Calu3 (cell line): ENCODE results near the gene CCDC91. TPM values are rescaled to one million over a fixed set of nuclear protein-coding genes. Genes with fewer than 3 reads are reported as not detected.
"Not testable (repeated sequence)": the region's sequence is repeated elsewhere in the genome, so short reads cannot be mapped to it uniquely, and the experiment has no call there.

Source experiments
- BruUV-seq: library from RNA; stranded (reverse); fragments of 400-500 nt; replicated peaks from 2 replicates; lab custom pipeline; 2021; lab: Mats Ljungman, UMichigan
- CTCF ChIA-PET: fragments of 300-600 bp; sonication (Branson Sonifier 250); formaldehyde crosslinking; loops from one replicate; lab custom pipeline; 2022; ENCODE audit warnings: antibody characterized with exemption; lab: Charles Lee
- DNase-seq: peaks from one replicate; pipeline ENCODE4 v3.0.0; 2022
- H3K27ac Mint-ChIP-seq: one replicate; pipeline ENCODE4 v1.8.0; 2022; ENCODE audit warnings: mixed read lengths; ENCODE audit not compliant: unreplicated experiment
- H3K27me3 Mint-ChIP-seq: one replicate; pipeline ENCODE4 v1.8.0; 2022; ENCODE audit warnings: mixed read lengths; ENCODE audit not compliant: unreplicated experiment
- H3K36me3 Mint-ChIP-seq: one replicate; pipeline ENCODE4 v1.8.0; 2022; ENCODE audit warnings: mild to moderate bottlenecking, moderate library complexity, mixed read lengths; ENCODE audit not compliant: insufficient read depth, unreplicated experiment
- H3K4me1 Mint-ChIP-seq: one replicate; pipeline ENCODE4 v1.8.0; 2022; ENCODE audit warnings: mild to moderate bottlenecking, low read depth, mixed read lengths; ENCODE audit not compliant: unreplicated experiment
- H3K4me3 Mint-ChIP-seq: one replicate; pipeline ENCODE4 v1.8.0; 2022; ENCODE audit warnings: mild to moderate bottlenecking, low read depth, moderate library complexity, mixed read lengths; ENCODE audit not compliant: unreplicated experiment
- H3K9me3 Mint-ChIP-seq: one replicate; pipeline ENCODE4 v1.8.0; 2022; ENCODE audit warnings: low read depth, mixed read lengths; ENCODE audit not compliant: unreplicated experiment
- CTCF ChIP-seq: fragments of 200-600 bp; IDR thresholded peaks from one replicate; pipeline ENCODE4 v1.8.0; 2022; ENCODE audit warnings: antibody characterized with exemption; ENCODE audit not compliant: unreplicated experiment
- intact Hi-C: fragments of 100-400 bp; cut with micrococcal nuclease; formaldehyde crosslinking; loops from one replicate; pipeline ENCODE4 v1.10.0; 2022; ENCODE audit not compliant: unreplicated experiment
- total RNA-seq: library from RNA; stranded (reverse); gene quantifications from 2 replicates; pipeline ENCODE4 v1.2.3, GENCODE V29; 2022

Gene CCDC91
- total RNA-seq, 1 experiment from 2014 or later, result 25.6 TPM

GRCh38 chr12:28318273-28318672 lies 128.0 kb downstream of the CCDC91 start:
- BruUV-seq, result no TSS peak
- Mint-ChIP-seq H3K4me1 (no peaks in the 10 kb centered on the region), H3K27ac (no peak overlapping the region), H3K27me3 (no peaks in the 10 kb centered on the region), H3K4me3 (no peak overlapping the region), H3K36me3 (no peaks in the 10 kb centered on the region), H3K9me3 (peaks cover 4% of the 10 kb centered on the region)
- CTCF ChIA-PET, result no interaction called here
- no peak for TF ChIP-seq CTCF
- intact Hi-C loops, result no loop called here
- no peak for DNase-seq

GRCh38 chr12:28320353-28320752 lies 130.1 kb downstream of the CCDC91 start:
- CTCF ChIA-PET, result no interaction called here
- Mint-ChIP-seq H3K27ac (no peak overlapping the region), H3K27me3 (no peaks in the 10 kb centered on the region), H3K4me1 (no peaks in the 10 kb centered on the region), H3K36me3 (no peaks in the 10 kb centered on the region), H3K9me3 (peaks cover 4% of the 10 kb centered on the region), H3K4me3 (no peak overlapping the region)
- intact Hi-C loops, result no loop called here
- no peak for DNase-seq
- no peak for TF ChIP-seq CTCF
- BruUV-seq, result no TSS peak

GRCh38 chr12:28327722-28328121 lies 137.5 kb downstream of the CCDC91 start:
- no peaks in the 10 kb centered on the region for H3K27me3 Mint-ChIP-seq
- no peaks in the 10 kb centered on the region for H3K36me3 Mint-ChIP-seq
- H3K27ac Mint-ChIP-seq, result no peak overlapping the region
- H3K4me1 Mint-ChIP-seq, result no peaks in the 10 kb centered on the region
- H3K9me3 Mint-ChIP-seq, result peaks cover 3% of the 10 kb centered on the region
- H3K4me3 Mint-ChIP-seq, result no peak overlapping the region
- CTCF ChIA-PET, result no interaction called here
- no peak for DNase-seq
- intact Hi-C loops, result no loop called here
- BruUV-seq, result no TSS peak
- TF ChIP-seq CTCF, result no peak

DNA sequence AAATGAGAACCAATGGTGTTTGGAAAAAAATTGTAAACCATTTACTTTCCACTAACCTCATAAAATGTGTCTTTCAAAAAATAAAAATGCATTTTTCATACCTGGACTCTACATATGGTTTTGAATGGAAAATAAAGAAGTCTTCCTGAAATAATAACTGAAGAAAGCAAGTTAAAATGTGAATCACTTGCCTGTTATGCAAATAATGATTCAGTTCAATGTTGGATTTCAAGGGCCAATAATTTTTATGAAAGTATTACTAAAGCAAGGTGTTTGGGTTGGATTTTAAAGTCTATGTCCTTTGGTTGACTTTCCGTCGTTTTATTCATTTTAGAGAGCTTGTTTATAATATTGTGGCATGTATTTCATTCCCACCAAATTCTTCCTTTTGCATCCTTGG lies 138.7 kb downstream of the CCDC91 start:
- H3K27me3 Mint-ChIP-seq, result no peaks in the 10 kb centered on the region
- no peaks in the 10 kb centered on the region for H3K36me3 Mint-ChIP-seq
- H3K4me3 Mint-ChIP-seq, result no peak overlapping the region
- no peaks in the 10 kb centered on the region for H3K4me1 Mint-ChIP-seq
- no peak for TF ChIP-seq CTCF
- intact Hi-C loops, result no loop called here
- CTCF ChIA-PET, result no interaction called here
- BruUV-seq, result no TSS peak
- no peak overlapping the region for H3K27ac Mint-ChIP-seq
- peaks cover 3% of the 10 kb centered on the region for H3K9me3 Mint-ChIP-seq
- DNase-seq, result no peak

DNA sequence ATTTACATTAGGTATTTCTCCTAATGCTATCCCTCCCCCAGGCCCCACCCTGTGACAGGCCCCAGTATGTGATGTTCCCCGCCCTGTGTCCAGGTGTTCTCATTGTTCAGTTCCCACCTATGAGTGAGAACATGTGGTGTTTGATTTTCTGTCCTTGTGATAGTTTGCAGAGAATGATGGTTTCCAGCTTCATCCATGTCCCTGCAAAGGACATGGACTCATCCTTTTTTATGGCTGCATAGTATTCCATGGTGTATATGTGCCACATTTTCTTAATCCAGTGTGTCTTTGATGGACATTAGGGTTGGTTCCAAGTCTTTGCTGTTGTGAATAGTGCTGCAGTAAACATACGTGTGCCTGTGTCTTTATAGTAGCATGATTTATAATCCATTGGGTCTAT lies 139.5 kb downstream of the CCDC91 start:
- H3K36me3 Mint-ChIP-seq, H3K4me3 Mint-ChIP-seq, DNase-seq, H3K27me3 Mint-ChIP-seq, H3K27ac Mint-ChIP-seq, CTCF ChIA-PET, H3K9me3 Mint-ChIP-seq, BruUV-seq, intact Hi-C loops, H3K4me1 Mint-ChIP-seq: not testable (repeated sequence)

- CTCF ChIA-PET, DNase-seq, H3K27me3 Mint-ChIP-seq, H3K27ac Mint-ChIP-seq, intact Hi-C loops, H3K4me1 Mint-ChIP-seq, H3K9me3 Mint-ChIP-seq, H3K4me3 Mint-ChIP-seq, BruUV-seq, H3K36me3 Mint-ChIP-seq: not testable (repeated sequence)
These were observed 140.0 kb downstream of the CCDC91 start for GRCh38 chr12:28330232-28330631.
